ENCODE measurements around the gene STK16. TPM values are rescaled to one million over a fixed set of nuclear protein-coding genes. Genes with fewer than 3 reads are reported as not detected.

The STK16 gene
- total RNA-seq, 2 experiments from 2014 or later = 34.4 to 35.4 TPM

GRCh38 chr2:219278655-219279150 lies 33.4 kb downstream of the STK16 start:
- CTCF ChIA-PET = interaction anchor here (0.7 to 15.5 kb wide), 15 partner anchors 8 to 119 kb away, joined by 3 to 336 read pairs (median 4); partner anchors contain the start of genes ANKZF1, ATG9A, CNPPD1 and DNPEP
- Mint-ChIP-seq H3K4me3 (peak overlapping the region; percentile 80), H3K27me3 (no peaks in the 10 kb centered on the region), H3K4me1 (ENCODE audit: low read depth) (peaks cover 46% of the 10 kb centered on the region), H3K27ac (peak overlapping the region; percentile 95), H3K36me3 (ENCODE audit: low read depth) (peaks cover 34% of the 10 kb centered on the region), H3K9me3 (no peaks in the 10 kb centered on the region)
- no peak for DNase-seq
- intact Hi-C loops (cut with micrococcal nuclease) = loop anchor here (2.0 kb wide), 2 partner anchors 16 to 24 kb away; no protein-coding TSS in a partner anchor
- TF ChIP-seq CTCF (IDR thresholded peaks at IDR 0.05) = no peak
- ATAC-seq = no peak
- POLR2A ChIA-PET = interaction anchor here (0.6 to 5.9 kb wide), 12 partner anchors 15 to 73 kb away, joined by 3 to 63 read pairs (median 4); partner anchors contain the start of genes ABCB6, ANKZF1, ATG9A and GLB1L

GRCh38 chr2:219279151-219279915 lies 34.1 kb downstream of the STK16 start, which contains the start of gene DNAJB2:
TSS of gene DNAJB2 (plus strand) at chr2:219279366. CDS start at chr2:219279834, 468 bp downstream.
- intact Hi-C loops (cut with micrococcal nuclease) = loop anchor here (2.0 kb wide), 2 partner anchors 15 to 25 kb away; no protein-coding TSS in a partner anchor
- H3K27ac Mint-ChIP-seq = peak within 1 kb of the TSS; percentile 95
- H3K36me3 Mint-ChIP-seq (ENCODE audit: low read depth) = peaks cover 34% of the 10 kb centered on the region
- ChIA-PET CTCF (interaction anchor here (0.7 to 15.5 kb wide), 12 partner anchors 17 to 109 kb away, joined by 3 to 336 read pairs (median 4); partner anchors contain the start of genes ANKZF1, ATG9A, CNPPD1 and DNPEP), POLR2A (interaction anchor here (0.6 to 5.9 kb wide), 10 partner anchors 14 to 79 kb away, joined by 3 to 63 read pairs (median 4); partner anchors contain the start of genes ABCB6, ANKZF1, ATG9A and TUBA4A)
- H3K27me3 Mint-ChIP-seq = no peaks in the 10 kb centered on the region
- H3K4me1 Mint-ChIP-seq (ENCODE audit: low read depth) = peaks cover 45% of the 10 kb centered on the region
- H3K4me3 Mint-ChIP-seq = peak within 1 kb of the TSS; percentile 80
- no peak for TF ChIP-seq CTCF (IDR thresholded peaks at IDR 0.05)
- no peaks in the 10 kb centered on the region for H3K9me3 Mint-ChIP-seq
- ATAC-seq = peak; percentile 86
- DNase-seq = peak; percentile 100

GRCh38 chr2:219279916-219280516 lies 34.7 kb downstream of the STK16 start:
- Mint-ChIP-seq H3K27me3 (no peaks in the 10 kb centered on the region), H3K4me3 (peak overlapping the region; percentile 80), H3K9me3 (no peaks in the 10 kb centered on the region), H3K36me3 (ENCODE audit: low read depth) (peaks cover 34% of the 10 kb centered on the region), H3K4me1 (ENCODE audit: low read depth) (peaks cover 45% of the 10 kb centered on the region), H3K27ac (peak overlapping the region; percentile 89)
- ChIA-PET CTCF (interaction anchor here (0.9 to 15.5 kb wide), 6 partner anchors 17 to 250 kb away, joined by 3 to 336 read pairs (median 8); partner anchors contain the start of genes ANKZF1, ATG9A, TUBA4A and TUBA4B), POLR2A (interaction anchor here (0.6 to 5.9 kb wide), 7 partner anchors 14 to 80 kb away, joined by 3 to 63 read pairs (median 9); partner anchors contain the start of genes ABCB6, ANKZF1, ATG9A and TUBA4A)
- peak; percentile 42 for TF ChIP-seq CTCF (IDR thresholded peaks at IDR 0.05)
- no peak for DNase-seq
- no peak for ATAC-seq
- intact Hi-C loops (cut with micrococcal nuclease) = loop anchor here (2.0 kb wide), 2 partner anchors 15 to 25 kb away; no protein-coding TSS in a partner anchor

- peak overlapping the region; percentile 80 for H3K4me3 Mint-ChIP-seq
- DNase-seq = no peak
- H3K9me3 Mint-ChIP-seq = no peaks in the 10 kb centered on the region
- TF ChIP-seq CTCF (IDR thresholded peaks at IDR 0.05) = no peak
- no peak for ATAC-seq
- H3K27ac Mint-ChIP-seq = peak overlapping the region; percentile 89
- peaks cover 36% of the 10 kb centered on the region for H3K36me3 Mint-ChIP-seq (ENCODE audit: low read depth)
- intact Hi-C loops (cut with micrococcal nuclease) = no loop called here
- peaks cover 49% of the 10 kb centered on the region for H3K4me1 Mint-ChIP-seq (ENCODE audit: low read depth)
- H3K27me3 Mint-ChIP-seq = no peaks in the 10 kb centered on the region
- POLR2A ChIA-PET = interaction anchor here (1.4 to 5.9 kb wide), 3 partner anchors 13 to 80 kb away, joined by 4 to 63 read pairs (median 41); partner anchors contain the start of genes TUBA4A and TUBA4B
- CTCF ChIA-PET = interaction anchor here (1.2 to 15.5 kb wide), 6 partner anchors 16 to 251 kb away, joined by 3 to 336 read pairs (median 8); partner anchors contain the start of genes ANKZF1, ATG9A, CNPPD1 and TUBA4A
Observed at GRCh38 chr2:219280651-219281050, 35.4 kb downstream of the STK16 start.
